Measurements from ENCODE around the gene ZNF521. TPM values are rescaled to one million over a fixed set of nuclear protein-coding genes. Genes with fewer than 3 reads are reported as not detected.

ZNF521 gene
- total and polyA plus RNA-seq, 8 donors, result 0.80 to 290 (median 11.1) TPM

DNA sequence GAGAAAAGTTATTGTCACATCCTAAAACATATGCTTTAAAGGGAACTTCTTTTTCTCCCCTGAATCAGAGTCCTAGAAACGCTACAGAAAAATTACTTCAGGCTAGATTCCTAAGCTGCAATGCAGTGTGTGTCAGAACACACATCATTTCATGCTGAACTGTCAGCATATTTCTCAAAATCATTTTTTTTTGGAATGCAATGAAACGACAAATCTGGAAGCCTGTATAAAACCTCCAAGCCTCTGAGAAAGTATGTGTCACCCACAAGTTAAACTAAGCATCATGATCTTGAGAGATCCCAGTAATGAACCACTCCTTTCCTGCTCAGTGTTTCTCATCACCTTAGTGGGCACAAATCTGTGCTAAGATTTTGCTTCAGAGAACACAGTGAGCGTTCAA, 276.2 kb downstream of the ZNF521 start:
- 85 to 93% (median 87%) methylated on average over 3 of the region's 3 CpGs for WGBS, 5 donors
- intact Hi-C loops (cut with DNase I; ENCODE audit: low total_unique reads), result no loop called here
- no peak for TF ChIP-seq CTCF (IDR thresholded peaks at IDR 0.05)
- TF ChIP-seq POLR2A (IDR thresholded peaks at IDR 0.05), result no peak
- no peak for TF ChIP-seq EP300 (IDR thresholded peaks at IDR 0.05)
- no peak for TF ChIP-seq POLR2AphosphoS5 (IDR thresholded peaks at IDR 0.05)
- H3K9me3 ChIP-seq, result no peaks in the 10 kb centered on the region
- H3K4me3 ChIP-seq, result no peak overlapping the region
- no peak for DNase-seq
- H3K27me3 ChIP-seq, result no peaks in the 10 kb centered on the region
- H3K4me1 ChIP-seq, result peaks cover 0 to 10% (median 4%) of the 10 kb centered on the region in 4 donors
- no peak overlapping the region for H3K27ac ChIP-seq
- H3K36me3 ChIP-seq, result no peaks in the 10 kb centered on the region

- WGBS, 5 donors, result 72 to 81% (median 78%) methylated on average over 5 of the region's 5 CpGs
Observed at GRCh38 chr18:25075331-25075730, 276.6 kb downstream of the ZNF521 start.

GRCh38 chr18:25074925-25075324, 277.0 kb downstream of the ZNF521 start:
- no peaks in the 10 kb centered on the region for H3K9me3 ChIP-seq
- WGBS, 5 donors, result 84 to 88% (median 86%) methylated on average over 4 of the region's 4 CpGs
- intact Hi-C loops (cut with DNase I; ENCODE audit: low total_unique reads), result no loop called here
- no peaks in the 10 kb centered on the region for H3K36me3 ChIP-seq
- peaks cover 0 to 10% (median 4%) of the 10 kb centered on the region in 4 donors for H3K4me1 ChIP-seq
- no peak overlapping the region for H3K4me3 ChIP-seq
- no peak for DNase-seq
- H3K27me3 ChIP-seq, result no peaks in the 10 kb centered on the region
- no peak overlapping the region for H3K27ac ChIP-seq
- TF ChIP-seq POLR2A (IDR thresholded peaks at IDR 0.05) (no peak), POLR2AphosphoS5 (IDR thresholded peaks at IDR 0.05) (no peak), EP300 (IDR thresholded peaks at IDR 0.05) (no peak), CTCF (IDR thresholded peaks at IDR 0.05) (no peak)

More at GRCh38 chr18:25075331-25075730, 276.6 kb downstream of the ZNF521 start:
- no peak overlapping the region for H3K4me3 ChIP-seq
- TF ChIP-seq EP300 (IDR thresholded peaks at IDR 0.05) (no peak), POLR2AphosphoS5 (IDR thresholded peaks at IDR 0.05) (no peak), POLR2A (IDR thresholded peaks at IDR 0.05) (no peak), CTCF (IDR thresholded peaks at IDR 0.05) (no peak)
- intact Hi-C loops (cut with DNase I; ENCODE audit: low total_unique reads), result no loop called here
- no peaks in the 10 kb centered on the region for H3K9me3 ChIP-seq
- peaks cover 0 to 10% (median 4%) of the 10 kb centered on the region in 4 donors for H3K4me1 ChIP-seq
- no peak overlapping the region for H3K27ac ChIP-seq
- peak in 1 of 2 donors; percentile 28 for DNase-seq
- no peaks in the 10 kb centered on the region for H3K36me3 ChIP-seq
- H3K27me3 ChIP-seq, result no peaks in the 10 kb centered on the region

- Histone ChIP-seq H3K36me3 (no peaks in the 10 kb centered on the region), H3K27me3 (no peaks in the 10 kb centered on the region), H3K4me3 (no peak overlapping the region), H3K27ac (no peak overlapping the region), H3K9me3 (no peaks in the 10 kb centered on the region), H3K4me1 (peaks cover 0 to 18% (median 1%) of the 10 kb centered on the region in 4 donors)
- intact Hi-C loops (cut with DNase I; ENCODE audit: low total_unique reads), result no loop called here
- 87 to 94% (median 89%) methylated on average over 6 of the region's 6 CpGs for WGBS, 5 donors
- TF ChIP-seq EP300 (IDR thresholded peaks at IDR 0.05) (no peak), CTCF (IDR thresholded peaks at IDR 0.05) (no peak), POLR2A (IDR thresholded peaks at IDR 0.05) (no peak), POLR2AphosphoS5 (IDR thresholded peaks at IDR 0.05) (no peak)
- no peak for DNase-seq
Observed at GRCh38 chr18:25072205-25072604, 279.8 kb downstream of the ZNF521 start.
